GM04504 (cell line): ENCODE results near the gene RIC8B.
"Not testable (repeated sequence)": the region's sequence is repeated elsewhere in the genome, so short reads cannot be mapped to it uniquely, and the experiment has no call there.

Experiments used
- DNase-seq: peaks from one replicate; pipeline ENCODE4 v3.0.0-alpha.2; 2012; ENCODE audit warnings: low read depth

RIC8B gene

GRCh38 chr12:106774005-106774807, at the start of gene RIC8B:
RIC8B (plus strand) TSS chr12:106774682; CDS start chr12:106774746, 64 bp downstream.
- peak; percentile 98 for DNase-seq

DNA sequence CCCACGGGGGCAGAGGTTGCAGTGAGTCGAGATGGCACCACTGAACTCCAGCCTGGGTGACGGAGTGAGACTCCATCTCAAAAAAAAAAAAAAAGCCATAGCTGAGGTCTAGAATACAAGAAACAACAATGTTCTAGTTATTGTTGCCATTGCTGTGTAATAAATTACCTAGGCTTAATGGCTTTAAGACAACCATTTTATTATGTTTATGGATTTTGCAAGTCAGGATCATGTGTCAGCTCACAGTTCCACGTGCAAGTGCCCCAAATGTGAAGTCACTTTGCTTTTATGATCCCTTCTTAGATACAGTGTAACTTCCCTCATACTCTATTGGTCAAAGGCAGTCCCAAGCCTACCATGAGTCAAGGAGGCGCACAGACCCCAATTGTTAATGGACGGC, 49.5 kb upstream of the RIC8B start:
- no peak for DNase-seq

DNA sequence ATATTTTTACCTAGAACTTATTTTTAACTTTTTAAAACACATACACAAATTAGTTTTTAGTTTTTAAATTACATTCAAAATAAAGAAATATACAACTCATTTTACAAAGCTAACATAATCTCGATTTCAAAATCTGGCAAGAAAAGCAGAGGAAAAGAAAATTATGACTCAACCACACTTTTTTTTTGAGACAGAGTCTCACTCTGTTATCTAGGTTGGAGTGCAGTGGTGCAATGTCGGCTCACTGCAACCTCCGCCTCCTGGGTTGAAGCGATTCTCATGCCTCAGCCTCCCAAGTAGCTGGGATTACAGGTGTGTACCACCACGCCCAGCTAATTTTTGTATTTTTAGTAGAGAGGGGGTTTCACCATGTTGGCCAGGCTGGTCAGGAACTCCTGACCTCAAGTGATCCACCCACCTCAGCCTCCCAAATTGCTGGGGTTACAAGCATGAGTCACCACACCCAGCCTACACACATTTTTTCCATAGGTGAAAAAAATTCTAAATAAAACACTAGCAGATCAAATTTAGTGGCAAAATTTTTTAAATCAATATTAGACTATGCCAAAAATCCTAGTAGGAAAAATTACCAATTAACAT, 47.8 kb upstream of the RIC8B start:
- not testable (repeated sequence) for DNase-seq

DNA sequence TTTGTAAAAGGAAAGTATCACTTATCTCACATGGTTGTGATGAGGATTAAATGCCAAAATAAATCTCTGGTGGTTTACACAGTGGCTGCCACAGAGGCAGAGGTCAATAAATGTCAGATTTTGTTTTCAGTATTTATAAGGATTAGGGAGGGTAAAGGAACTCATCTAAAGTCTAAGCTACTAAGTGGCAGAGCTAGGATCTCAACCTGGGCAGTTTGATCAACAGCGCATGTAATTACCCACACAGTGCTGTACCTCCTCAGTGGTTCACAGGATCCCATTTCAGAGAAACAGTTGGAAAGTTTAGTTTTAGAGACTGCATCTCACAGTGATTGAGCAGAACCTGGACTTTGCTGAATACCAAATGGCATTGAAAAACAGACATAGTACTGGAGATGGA, 44.9 kb upstream of the RIC8B start:
- no peak for DNase-seq

- no peak for DNase-seq
Measured at GRCh38 chr12:106732890-106733289, 41.6 kb upstream of the RIC8B start.

GRCh38 chr12:106733660-106734059, 40.8 kb upstream of the RIC8B start:
- no peak for DNase-seq

DNA sequence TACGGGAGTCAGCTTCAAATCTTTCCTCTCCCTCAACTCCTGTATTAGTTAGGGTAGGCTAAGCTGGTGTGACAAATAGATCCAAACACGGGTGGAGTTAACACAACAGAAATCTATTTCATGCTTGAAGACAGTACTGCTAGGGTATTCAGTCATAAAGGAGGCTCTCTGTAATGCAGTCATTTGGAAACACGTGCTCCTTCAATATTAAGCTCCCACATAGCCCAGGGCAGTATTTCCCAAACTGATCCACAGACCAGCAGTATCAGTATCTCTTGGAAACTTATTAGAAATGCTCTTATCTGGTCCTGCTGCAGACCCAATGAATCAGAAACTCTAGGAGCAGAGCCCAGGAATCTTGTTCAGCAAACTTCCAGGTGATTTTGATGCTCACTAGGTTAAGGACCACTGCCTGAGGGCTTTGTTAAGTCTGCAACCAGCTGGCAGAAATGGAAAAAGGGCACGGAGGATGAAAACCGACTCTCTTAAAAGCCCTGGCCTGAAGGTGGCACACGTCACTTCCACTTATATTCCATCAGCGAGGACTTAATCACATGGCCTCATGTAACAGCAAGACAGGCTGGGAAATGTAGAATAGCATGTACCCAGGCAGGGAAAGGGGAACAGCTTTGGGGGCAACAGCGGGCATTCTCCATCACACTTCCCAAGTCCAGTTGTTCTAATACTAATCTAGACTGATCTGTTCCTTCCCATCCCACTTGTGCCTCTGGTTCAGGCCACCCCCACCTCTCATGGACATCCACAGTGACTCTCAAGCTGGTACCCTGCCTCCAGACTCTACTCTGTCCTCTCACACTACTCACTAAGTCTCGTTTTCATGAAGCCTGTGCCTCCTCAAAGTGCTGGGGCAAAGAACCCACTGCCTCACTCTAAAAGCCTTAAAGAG, 38.2 kb upstream of the RIC8B start:
- DNase-seq: no peak

- no peak for DNase-seq
Measured at GRCh38 chr12:106739318-106739717, 35.2 kb upstream of the RIC8B start.

DNA sequence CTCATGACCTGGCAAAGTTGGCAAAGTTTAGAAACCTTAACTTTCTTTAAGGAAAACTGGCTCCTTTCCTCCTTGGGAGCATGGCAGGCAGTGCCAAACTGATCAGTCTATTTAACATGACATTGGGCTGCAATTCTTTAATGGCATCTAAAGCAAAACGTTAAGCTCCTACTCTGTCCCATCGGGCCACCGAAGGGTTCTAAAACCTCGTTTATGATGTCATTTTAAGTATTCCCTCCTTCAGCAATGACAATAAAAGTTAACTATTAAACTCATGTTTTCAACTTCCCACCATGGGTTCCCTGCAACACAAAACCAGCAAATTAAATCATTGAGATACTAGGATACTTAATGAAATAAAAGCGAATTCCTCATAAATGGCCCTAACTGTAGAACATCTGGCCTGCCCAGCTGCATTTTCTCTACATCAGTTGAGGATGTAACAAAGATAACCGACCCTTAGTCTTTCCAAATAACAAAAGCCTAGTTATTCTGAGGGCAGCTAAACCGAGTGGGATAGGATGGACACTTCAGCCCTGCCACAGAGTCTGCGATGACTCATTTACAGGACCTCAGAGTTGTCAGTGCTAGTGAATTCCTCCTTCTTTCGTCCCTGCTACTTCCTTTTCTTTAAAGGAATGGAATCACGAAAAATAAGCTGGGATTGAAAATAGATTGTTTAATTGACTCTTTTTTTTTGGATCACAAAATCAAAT, 34.5 kb upstream of the RIC8B start:
- DNase-seq: no peak

GRCh38 chr12:106740818-106741217, 33.7 kb upstream of the RIC8B start:
- DNase-seq: no peak

DNA sequence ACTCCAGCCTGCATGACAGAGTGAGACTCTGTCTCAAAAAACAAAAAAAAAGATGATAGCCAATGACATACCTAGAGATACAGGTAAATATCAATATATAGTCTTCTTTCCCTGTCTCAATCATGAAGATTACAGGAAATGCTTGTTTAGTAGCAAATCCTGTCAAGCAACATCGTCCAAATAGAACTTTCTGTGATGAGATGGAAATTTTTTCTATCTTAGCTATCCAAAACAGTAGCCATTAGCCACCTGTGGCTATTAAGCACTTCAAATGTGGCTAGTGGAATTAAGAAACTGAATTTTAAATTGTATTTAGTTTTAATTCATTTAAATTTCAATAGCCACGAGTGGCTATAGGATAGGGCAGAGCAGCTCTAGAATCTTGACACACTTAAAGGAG, 33.2 kb upstream of the RIC8B start:
- no peak for DNase-seq

- no peak for DNase-seq
Measured at GRCh38 chr12:106743270-106743988, 31.1 kb upstream of the RIC8B start.

DNA sequence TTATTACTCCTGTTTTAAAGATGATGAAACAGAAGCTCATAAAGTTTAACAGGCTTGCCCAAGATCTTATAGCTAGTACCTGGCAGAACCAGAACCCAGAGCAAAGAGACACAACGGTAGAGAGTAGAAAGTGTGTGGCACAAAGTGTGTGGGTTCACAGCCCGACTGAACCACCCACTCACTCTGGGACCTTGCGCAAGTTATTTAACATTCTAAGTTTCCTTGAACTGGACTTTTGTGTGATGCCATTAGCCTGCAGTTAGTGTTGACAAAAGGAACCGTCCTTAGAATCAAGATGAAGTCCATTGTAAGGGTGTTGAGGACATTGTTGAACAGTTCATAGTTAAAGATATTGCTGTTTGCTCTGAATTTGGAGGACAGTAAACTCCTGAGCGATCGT, 29.9 kb upstream of the RIC8B start:
- DNase-seq: no peak

- DNase-seq: no peak
Measured at GRCh38 chr12:106745181-106745745, 29.2 kb upstream of the RIC8B start.

DNA sequence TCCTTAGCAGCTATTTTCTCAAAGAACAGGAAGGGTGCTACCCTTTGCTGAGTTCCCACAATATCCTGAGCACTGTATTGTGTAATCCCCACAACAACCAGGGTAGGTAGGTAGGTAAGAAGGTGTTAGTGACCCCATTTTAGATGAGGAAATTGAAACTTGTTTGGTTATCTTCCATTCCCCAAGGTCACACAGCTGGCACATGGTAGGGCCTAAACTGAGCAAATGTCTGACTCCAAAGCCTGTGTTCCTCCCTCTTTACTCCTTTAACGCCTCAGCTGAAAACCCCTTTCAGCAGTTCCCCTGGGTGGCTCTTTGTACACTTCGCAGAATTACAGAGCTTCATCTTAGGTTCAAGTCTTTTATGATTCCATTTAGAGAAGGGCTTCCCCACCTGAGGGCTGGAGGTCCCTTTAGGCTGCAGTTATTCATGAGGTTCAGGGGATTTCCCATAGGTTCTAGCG, 26.5 kb upstream of the RIC8B start:
- no peak for DNase-seq

- no peak for DNase-seq
Measured at GRCh38 chr12:106750524-106750923, 24.0 kb upstream of the RIC8B start.

DNA sequence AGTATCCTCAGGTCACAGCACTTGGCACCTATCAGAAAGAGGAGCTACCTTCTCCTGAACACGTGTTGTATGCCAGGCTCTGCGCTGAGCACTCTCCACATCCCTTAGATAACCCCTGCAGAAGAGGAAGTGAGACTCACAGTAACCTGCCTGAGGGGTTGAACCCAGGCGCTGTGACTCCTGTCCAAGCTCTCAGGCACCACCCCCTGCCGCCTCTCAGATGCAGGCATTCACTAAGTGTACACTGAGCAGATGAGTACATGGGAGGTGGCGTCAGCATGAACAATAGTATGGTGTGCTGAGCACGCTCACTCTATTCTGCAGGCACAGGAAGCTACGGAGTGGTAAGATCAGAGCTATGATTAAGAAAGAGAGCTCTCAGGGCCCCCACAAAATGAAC, 21.0 kb upstream of the RIC8B start:
- DNase-seq: no peak

DNA sequence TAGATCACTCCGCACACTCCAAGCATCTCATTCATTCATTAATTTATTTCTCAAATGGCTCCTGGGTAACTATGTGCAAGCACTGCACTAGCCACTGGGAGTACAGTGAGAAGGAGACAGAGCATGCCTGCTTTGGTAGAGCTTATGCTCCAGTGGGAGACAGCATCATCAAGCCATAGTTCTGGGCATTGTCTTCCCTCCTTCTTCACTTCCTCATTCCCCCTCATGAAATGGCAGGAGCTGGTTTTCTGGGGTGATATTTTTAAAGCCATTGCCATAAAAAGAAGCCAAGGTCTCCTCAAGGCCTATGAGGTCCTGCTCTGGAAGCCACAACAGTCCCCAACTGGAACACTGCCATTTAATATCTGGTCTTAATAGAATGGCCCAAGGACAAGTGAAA, 20.2 kb upstream of the RIC8B start:
- no peak for DNase-seq

GRCh38 chr12:106757623-106758348, 16.7 kb upstream of the RIC8B start:
- DNase-seq: no peak
